Measurements from ENCODE around the gene SAMD15. TPM values are rescaled to one million over a fixed set of nuclear protein-coding genes. Genes with fewer than 3 reads are reported as not detected.

The SAMD15 gene
- total and polyA plus RNA-seq, 2 donors (not counting 1 experiment from before 2014, with no cell fraction given) = 0.03 to 0.96 TPM

DNA sequence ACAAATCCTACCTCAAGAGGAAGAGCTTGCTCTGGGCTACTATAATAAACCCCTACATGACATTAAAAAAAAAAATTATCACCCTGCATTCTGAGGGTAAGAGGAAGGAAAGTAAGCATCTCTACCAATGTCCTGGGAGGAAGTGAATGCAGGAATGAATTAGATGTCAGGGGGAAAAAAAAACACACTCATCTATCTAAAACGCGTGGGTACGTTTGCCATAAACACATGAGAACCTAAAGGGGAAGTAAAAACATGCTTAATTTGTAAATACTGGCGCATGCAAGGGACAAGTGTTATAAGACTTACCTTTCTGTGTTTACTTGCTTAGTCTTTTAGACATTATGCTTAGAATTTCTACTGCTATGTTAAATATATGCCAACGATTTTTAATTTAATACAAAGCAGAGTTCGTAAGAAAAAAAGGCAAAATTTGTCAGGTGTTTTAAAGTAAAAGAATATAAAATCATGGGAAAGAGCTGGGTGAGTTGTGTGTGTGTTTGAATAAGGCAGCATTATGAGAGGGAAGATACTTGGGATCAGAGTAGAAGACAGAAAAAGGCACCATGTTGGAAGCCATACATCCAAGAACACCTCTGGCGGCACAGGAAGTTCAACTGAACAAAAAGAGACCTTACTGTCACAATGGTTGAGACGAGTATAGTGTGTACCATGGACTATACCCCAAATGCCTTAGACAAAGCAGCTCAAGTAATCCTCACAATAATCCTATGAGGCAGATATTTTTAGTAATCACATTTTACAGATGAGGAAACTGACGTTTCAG lies 1.8 kb upstream of the SAMD15 start:
- Histone ChIP-seq H2AFZ (ENCODE audit: insufficient read depth, low read depth, low read length, poor library complexity, severe bottlenecking) (peak overlapping the region; percentile 98), H3K27me3 (replicated peaks in 1 of 4; ENCODE audit: control extremely low read depth in 1 of 4, control insufficient read depth in 3 of 4, insufficient read depth in 4 of 4, low read length in 3 of 4) (no peaks in the 10 kb centered on the region), H3K79me2 (ENCODE audit: control insufficient read depth, insufficient read depth, low read length) (peaks cover 63% of the 10 kb centered on the region), H3K4me3 (ENCODE audit: control extremely low read depth in 1 of 5, extremely low read depth in 1 of 5, insufficient read depth in 1 of 5, low read depth in 2 of 5, low read length in 4 of 5) (peak overlapping the region; percentile 67 to 100 (median 91)), H4K20me1 (ENCODE audit: control insufficient read depth, insufficient read depth, low read length, poor library complexity, severe bottlenecking) (no peaks in the 10 kb centered on the region), H3K9ac (ENCODE audit: low read length) (peak overlapping the region; percentile 89), H3K36me3 (replicated peaks in 1 of 2; ENCODE audit: control extremely low read depth in 1 of 2, control insufficient read depth in 1 of 2, extremely low read depth in 1 of 2, insufficient read depth in 2 of 2, low read length in 1 of 2) (no peaks in the 10 kb centered on the region), H3K4me2 (replicated peaks; ENCODE audit: low read depth, low read length, poor library complexity, severe bottlenecking) (peak overlapping the region; percentile 80), H3K4me1 (ENCODE audit: control insufficient read depth in 2 of 2, insufficient read depth in 2 of 2, low read length in 2 of 2) (peaks cover 51 to 52% of the 10 kb centered on the region in 2 donors), H3K27ac (ENCODE audit: low read length in 2 of 2) (peak overlapping the region; percentile 18 to 85), H3K9me3 (ENCODE audit: control extremely low read depth in 1 of 3, control insufficient read depth in 2 of 3, insufficient read depth in 1 of 3, low read length in 2 of 3) (no peaks in the 10 kb centered on the region)
- ChIA-PET POLR2A (no interaction called here), CTCF (interaction anchor here (3.0 kb wide), 1 partner anchor 59 kb away, joined by 11 read pairs; no protein-coding TSS in a partner anchor)
- H3K4me1 Mint-ChIP-seq = peaks cover 53% of the 10 kb centered on the region
- no peaks in the 10 kb centered on the region for H3K27me3 Mint-ChIP-seq
- no peak for ATAC-seq (ENCODE audit: low read depth)
- TF ChIP-seq, protein P1, sequence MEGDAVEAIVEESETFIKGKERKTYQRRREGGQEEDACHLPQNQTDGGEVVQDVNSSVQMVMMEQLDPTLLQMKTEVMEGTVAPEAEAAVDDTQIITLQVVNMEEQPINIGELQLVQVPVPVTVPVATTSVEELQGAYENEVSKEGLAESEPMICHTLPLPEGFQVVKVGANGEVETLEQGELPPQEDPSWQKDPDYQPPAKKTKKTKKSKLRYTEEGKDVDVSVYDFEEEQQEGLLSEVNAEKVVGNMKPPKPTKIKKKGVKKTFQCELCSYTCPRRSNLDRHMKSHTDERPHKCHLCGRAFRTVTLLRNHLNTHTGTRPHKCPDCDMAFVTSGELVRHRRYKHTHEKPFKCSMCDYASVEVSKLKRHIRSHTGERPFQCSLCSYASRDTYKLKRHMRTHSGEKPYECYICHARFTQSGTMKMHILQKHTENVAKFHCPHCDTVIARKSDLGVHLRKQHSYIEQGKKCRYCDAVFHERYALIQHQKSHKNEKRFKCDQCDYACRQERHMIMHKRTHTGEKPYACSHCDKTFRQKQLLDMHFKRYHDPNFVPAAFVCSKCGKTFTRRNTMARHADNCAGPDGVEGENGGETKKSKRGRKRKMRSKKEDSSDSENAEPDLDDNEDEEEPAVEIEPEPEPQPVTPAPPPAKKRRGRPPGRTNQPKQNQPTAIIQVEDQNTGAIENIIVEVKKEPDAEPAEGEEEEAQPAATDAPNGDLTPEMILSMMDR (IDR thresholded peaks at IDR 0.05) = no peak
- no peak for TF ChIP-seq EZH2 (IDR thresholded peaks at IDR 0.05; ENCODE audit: borderline replicate concordance, insufficient read depth, low read depth, low read length, poor library complexity, severe bottlenecking)
- intact Hi-C loops (cut with micrococcal nuclease) = loop anchor here (5.0 to 10.0 kb wide), 2 partner anchors 217 to 389 kb away; partner anchors contain the start of gene SNW1
- WGBS (ENCODE audit: insufficient coverage) = no CpG with 5 or more reads among the region's 9 CpGs
- H3K4me3 Mint-ChIP-seq = peak overlapping the region; percentile 95
- peak overlapping the region; percentile 97 for H3K27ac Mint-ChIP-seq
- DNase-seq = peak; percentile 61
- no peaks in the 10 kb centered on the region for H3K9me3 Mint-ChIP-seq (ENCODE audit: insufficient read depth)

Measured in B cell (primary cell).